Mesendoderm (in vitro differentiated cells): ENCODE measurements around the gene SMTN.
A peak's percentile ranks its signal among the peaks of the same experiment; 100 is the strongest.

Experiments
- DNase-seq: peaks from one replicate; pipeline ENCODE4 v3.0.0; 2013
- H2AK5ac ChIP-seq: 2 replicates; pipeline ENCODE4 v1.6.1; 2013; ENCODE audit warnings: low read length, inconsistent platforms
- H2BK120ac ChIP-seq: 2 replicates; pipeline ENCODE4 v1.6.1; 2013; ENCODE audit warnings: low read depth, mild to moderate bottlenecking, low read length, moderate library complexity, mixed read lengths
- H2BK15ac ChIP-seq: replicated peaks from 2 replicates; pipeline ENCODE4 v1.6.1; 2013; ENCODE audit warnings: low read depth, mild to moderate bottlenecking, moderate library complexity
- H2BK5ac ChIP-seq: 2 replicates; pipeline ENCODE4 v1.6.1; 2013; ENCODE audit warnings: low read length, inconsistent platforms
- H3K18ac ChIP-seq: 2 replicates; pipeline ENCODE4 v1.6.1; 2013; ENCODE audit warnings: mild to moderate bottlenecking, low read length, mixed read lengths
- H3K23ac ChIP-seq: one replicate; pipeline ENCODE4 v1.6.1; 2013; ENCODE audit warnings: low read length
- H3K27ac ChIP-seq: 2 replicates; pipeline ENCODE4 v1.5.1; 2013; ENCODE audit warnings: low read depth, mild to moderate bottlenecking, inconsistent platforms, low read length, moderate library complexity
- H3K27me3 ChIP-seq: 2 replicates; pipeline ENCODE4 v1.6.1; 2013; ENCODE audit warnings: low read length, control low read depth, mild to moderate bottlenecking, inconsistent platforms; ENCODE audit not compliant: insufficient read depth, poor library complexity
- H3K36me3 ChIP-seq: 2 replicates; pipeline ENCODE4 v1.6.1; 2013; ENCODE audit warnings: low read length, inconsistent platforms; ENCODE audit not compliant: control insufficient read depth, insufficient read depth
- H3K4ac ChIP-seq: one replicate; pipeline ENCODE4 v1.6.1; 2013; ENCODE audit warnings: low read depth, mild to moderate bottlenecking, low read length, moderate library complexity
- H3K4me1 ChIP-seq: 2 replicates; pipeline ENCODE4 v1.6.1; 2013; ENCODE audit warnings: low read depth, low read length, inconsistent platforms; ENCODE audit not compliant: control insufficient read depth
- H3K4me2 ChIP-seq: 2 replicates; pipeline ENCODE4 v1.6.1; 2013; ENCODE audit warnings: low read length
- H3K4me3 ChIP-seq: 2 replicates; pipeline ENCODE4 v1.5.1; 2013; ENCODE audit warnings: mild to moderate bottlenecking, low read length
- H3K56ac ChIP-seq: one replicate; pipeline ENCODE4 v1.6.1; 2013; ENCODE audit warnings: low read length
- H3K79me1 ChIP-seq: 2 replicates; pipeline ENCODE4 v1.6.1; 2013; ENCODE audit warnings: low read length, inconsistent platforms
- H3K79me2 ChIP-seq: 2 replicates; pipeline ENCODE4 v1.6.1; 2013; ENCODE audit warnings: mild to moderate bottlenecking, low read length; ENCODE audit not compliant: control insufficient read depth, insufficient read depth
- H3K9ac ChIP-seq: 2 replicates; pipeline ENCODE4 v1.6.1; 2013; ENCODE audit warnings: low read length, inconsistent platforms
- H4K5ac ChIP-seq: one replicate; pipeline ENCODE4 v1.6.1; 2013; ENCODE audit warnings: low read length
- H4K8ac ChIP-seq: one replicate; pipeline ENCODE4 v1.6.1; 2013; ENCODE audit warnings: low read depth, mild to moderate bottlenecking, control low read depth, low read length, moderate library complexity
- WGBS: extraction: QIAGEN DNeasy Blood & Tissue Kit; methylation state at CpG from one replicate; pipeline ENCODE4 v1.1.7; 2013; ENCODE audit warnings: low lambda C conversion rate, missing lambda C conversion rate; ENCODE audit not compliant: insufficient coverage; ENCODE audit errors: extremely low coverage; 5-methylcytosine and 5-hydroxymethylcytosine counted together

The SMTN gene

GRCh38 chr22:31044262-31044861, 36.8 kb upstream of the SMTN start:
- Histone ChIP-seq H3K56ac (no peak overlapping the region), H3K27me3 (no peaks in the 10 kb centered on the region), H2BK5ac (no peak overlapping the region), H2BK15ac (no peak overlapping the region), H2AK5ac (no peak overlapping the region), H3K27ac (no peak overlapping the region), H3K79me2 (no peaks in the 10 kb centered on the region), H3K4me1 (no peaks in the 10 kb centered on the region), H3K9ac (no peak overlapping the region), H3K4ac (no peak overlapping the region), H3K79me1 (no peaks in the 10 kb centered on the region), H4K8ac (no peak overlapping the region), H2BK120ac (no peak overlapping the region), H3K36me3 (no peaks in the 10 kb centered on the region), H3K23ac (no peak overlapping the region), H3K4me2 (no peak overlapping the region), H4K5ac (no peak overlapping the region), H3K4me3 (no peak overlapping the region), H3K18ac (no peak overlapping the region)
- no CpG with 5 or more reads among the region's 13 CpGs for WGBS
- no peak for DNase-seq

DNA sequence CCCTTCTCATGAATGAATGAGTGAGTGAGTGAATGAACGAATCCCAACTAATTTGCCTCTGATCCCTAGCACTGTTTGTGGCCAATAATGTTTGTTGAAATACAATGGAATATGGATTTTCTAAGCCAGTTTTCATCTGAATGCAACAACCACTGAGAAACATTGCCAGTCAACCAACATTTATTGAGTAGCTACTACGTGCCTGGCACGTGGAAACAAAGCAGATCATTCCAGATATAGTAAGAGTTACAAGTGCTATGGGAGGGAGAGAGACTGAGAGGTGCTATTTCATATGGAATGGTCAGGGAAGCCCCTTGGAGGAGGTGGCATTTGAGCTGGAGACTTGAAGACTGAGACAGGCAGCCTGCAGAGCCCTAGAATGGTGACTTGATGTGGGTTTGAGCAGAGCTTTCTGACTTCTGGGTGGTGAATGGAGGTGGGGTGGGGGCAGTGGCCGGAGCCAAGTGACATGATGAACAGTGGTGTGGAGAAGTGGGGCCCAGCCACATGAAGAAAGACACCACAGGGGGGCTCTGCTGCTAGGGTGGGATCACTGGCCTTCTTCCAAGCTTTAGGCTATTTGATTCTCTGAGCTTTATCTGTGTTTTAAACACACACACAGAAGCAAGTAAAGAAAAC, 35.1 kb upstream of the SMTN start:
- no peaks in the 10 kb centered on the region for H3K36me3 ChIP-seq
- WGBS = no CpG with 5 or more reads among the region's 4 CpGs
- no peaks in the 10 kb centered on the region for H3K79me1 ChIP-seq
- no peak overlapping the region for H3K4ac ChIP-seq
- H2BK120ac ChIP-seq = no peak overlapping the region
- no peak overlapping the region for H2BK15ac ChIP-seq
- no peak overlapping the region for H3K27ac ChIP-seq
- H3K79me2 ChIP-seq = no peaks in the 10 kb centered on the region
- no peak overlapping the region for H2AK5ac ChIP-seq
- no peak overlapping the region for H4K5ac ChIP-seq
- H3K56ac ChIP-seq = peak overlapping the region; percentile 9
- H3K4me2 ChIP-seq = no peak overlapping the region
- no peak overlapping the region for H3K4me3 ChIP-seq
- no peak overlapping the region for H2BK5ac ChIP-seq
- H3K18ac ChIP-seq = no peak overlapping the region
- H3K23ac ChIP-seq = no peak overlapping the region
- no peak overlapping the region for H3K9ac ChIP-seq
- H3K27me3 ChIP-seq = no peaks in the 10 kb centered on the region
- no peaks in the 10 kb centered on the region for H3K4me1 ChIP-seq
- DNase-seq = no peak
- no peak overlapping the region for H4K8ac ChIP-seq

- Histone ChIP-seq H3K9ac (no peak overlapping the region), H3K23ac (no peak overlapping the region), H3K79me2 (no peaks in the 10 kb centered on the region), H3K4me3 (no peak overlapping the region), H3K79me1 (no peaks in the 10 kb centered on the region), H3K27ac (no peak overlapping the region), H3K4me1 (no peaks in the 10 kb centered on the region), H3K4me2 (no peak overlapping the region), H2AK5ac (no peak overlapping the region), H3K56ac (peak overlapping the region; percentile 9), H3K36me3 (no peaks in the 10 kb centered on the region), H2BK120ac (no peak overlapping the region), H4K5ac (no peak overlapping the region), H3K18ac (no peak overlapping the region), H2BK15ac (no peak overlapping the region), H4K8ac (no peak overlapping the region), H2BK5ac (no peak overlapping the region), H3K4ac (no peak overlapping the region), H3K27me3 (no peaks in the 10 kb centered on the region)
- peak; percentile 42 for DNase-seq
- WGBS = no CpG with 5 or more reads among the region's 11 CpGs
Observed at GRCh38 chr22:31046539-31047226, 34.4 kb upstream of the SMTN start.

- DNase-seq = no peak
Observed at GRCh38 chr22:31048570-31048969, 32.5 kb upstream of the SMTN start.

DNA sequence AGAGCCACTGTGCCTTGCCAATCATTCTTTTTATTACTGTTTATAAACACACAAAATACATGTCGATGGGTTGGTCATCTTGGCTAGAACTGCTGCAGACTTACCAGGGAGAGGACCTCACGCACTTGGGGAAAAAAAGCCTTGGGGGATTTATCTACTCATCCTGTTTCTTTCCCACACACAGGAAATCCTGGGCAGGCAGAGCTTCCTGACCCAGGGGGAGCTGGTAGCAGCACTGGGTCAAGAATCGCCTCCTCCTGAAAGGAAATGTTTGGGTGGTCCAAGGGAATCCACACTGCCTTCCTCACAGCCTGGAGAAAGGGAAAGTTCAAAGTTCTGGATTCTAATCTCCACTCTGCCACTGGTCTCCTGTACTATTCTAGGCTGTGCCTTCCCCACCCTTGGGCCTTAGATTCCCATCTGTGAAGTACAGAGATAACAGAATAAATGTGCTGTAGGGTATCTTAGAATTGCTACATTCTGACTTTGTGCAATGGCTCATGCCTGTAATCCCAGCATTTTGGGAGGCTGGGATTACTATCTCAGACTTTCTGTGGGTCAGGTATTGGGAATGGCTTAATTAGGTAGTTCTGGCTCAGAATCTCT, 31.2 kb upstream of the SMTN start:
- DNase-seq = no peak
- Histone ChIP-seq H3K4me2 (no peak overlapping the region), H3K27me3 (no peaks in the 10 kb centered on the region), H3K79me1 (no peaks in the 10 kb centered on the region), H3K27ac (no peak overlapping the region), H3K4me1 (no peaks in the 10 kb centered on the region), H3K18ac (no peak overlapping the region), H4K8ac (no peak overlapping the region), H2BK15ac (no peak overlapping the region), H3K23ac (no peak overlapping the region), H3K4ac (no peak overlapping the region), H2BK5ac (no peak overlapping the region), H3K79me2 (no peaks in the 10 kb centered on the region), H4K5ac (no peak overlapping the region), H3K4me3 (no peak overlapping the region), H3K36me3 (no peaks in the 10 kb centered on the region), H2BK120ac (no peak overlapping the region), H2AK5ac (no peak overlapping the region), H3K56ac (no peak overlapping the region), H3K9ac (no peak overlapping the region)
- no CpG with 5 or more reads among the region's 3 CpGs for WGBS

More at GRCh38 chr22:31048570-31048969, 32.5 kb upstream of the SMTN start:
- Histone ChIP-seq H3K27ac (no peak overlapping the region), H3K9ac (no peak overlapping the region), H3K4me2 (no peak overlapping the region), H3K4me1 (no peaks in the 10 kb centered on the region), H3K18ac (no peak overlapping the region), H3K27me3 (no peaks in the 10 kb centered on the region), H3K79me1 (no peaks in the 10 kb centered on the region), H4K5ac (no peak overlapping the region), H2BK120ac (no peak overlapping the region), H3K36me3 (no peaks in the 10 kb centered on the region), H3K4ac (no peak overlapping the region), H3K23ac (no peak overlapping the region), H3K4me3 (no peak overlapping the region), H3K79me2 (no peaks in the 10 kb centered on the region), H4K8ac (no peak overlapping the region), H2AK5ac (no peak overlapping the region), H2BK15ac (no peak overlapping the region), H2BK5ac (no peak overlapping the region), H3K56ac (no peak overlapping the region)
- no CpG with 5 or more reads among the region's 4 CpGs for WGBS
